SK-N-SH treated with all-trans-retinoic acid at 6 μM for 48 hours (cell line): Measurements from ENCODE around the gene ZNF433.

Source experiments
- ATAC-seq: fragments of 200-7000 bp; cut with Tn5 transposase; 3 replicates; pipeline ENCODE4 v1.9.1; 2020; ENCODE audit warnings: mild to moderate bottlenecking, moderate library complexity
- ARNTL ChIP-seq: fragments of 450-650 bp; formaldehyde crosslinking; IDR thresholded peaks from 2 replicates; pipeline ENCODE4 v1.5.0; 2020; ENCODE audit warnings: low read depth, mild to moderate bottlenecking, moderate library complexity, borderline replicate concordance
- BACH2 ChIP-seq: fragments of 250-450 bp; sonication (Bioruptor Pico); IDR thresholded peaks from 2 replicates; pipeline ENCODE4 v1.9.0; 2021; ENCODE audit warnings: mild to moderate bottlenecking, borderline replicate concordance
- CSDC2 ChIP-seq: fragments of 250-450 bp; sonication (Bioruptor Pico); IDR thresholded peaks from 2 replicates; pipeline ENCODE4 v1.5.0; 2020; ENCODE audit warnings: mild to moderate bottlenecking, moderate library complexity
- ESRRG ChIP-seq: fragments of 250-450 bp; sonication (Bioruptor Pico); IDR thresholded peaks from 2 replicates; pipeline ENCODE4 v1.6.1; 2021; ENCODE audit warnings: mild to moderate bottlenecking
- GLIS3 ChIP-seq: fragments of 250-450 bp; sonication (Bioruptor Pico); IDR thresholded peaks from 2 replicates; pipeline ENCODE4 v1.5.0; 2020; ENCODE audit warnings: mild to moderate bottlenecking, moderate library complexity
- ISL1 ChIP-seq: fragments of 250-450 bp; sonication (Bioruptor Pico); IDR thresholded peaks from 2 replicates; pipeline ENCODE4 v2.1.2; 2022; ENCODE audit warnings: mild to moderate bottlenecking, moderate library complexity
- OSR1 ChIP-seq: fragments of 250-450 bp; sonication (Bioruptor Pico); IDR thresholded peaks from 2 replicates; pipeline ENCODE4 v1.8.0; 2022; ENCODE audit warnings: moderate library complexity, mild to moderate bottlenecking, inconsistent platforms
- PATZ1 ChIP-seq: fragments of 250-450 bp; sonication (Bioruptor Pico); IDR thresholded peaks from 2 replicates; pipeline ENCODE4 v1.8.0; 2020; ENCODE audit warnings: mild to moderate bottlenecking, moderate library complexity, borderline replicate concordance
- RARB ChIP-seq: fragments of 250-450 bp; sonication (Bioruptor Pico); IDR thresholded peaks from 2 replicates; pipeline ENCODE4 v1.8.0; 2021; ENCODE audit warnings: mild to moderate bottlenecking, moderate library complexity
- TOX ChIP-seq: fragments of 250-450 bp; sonication (Bioruptor Pico); IDR thresholded peaks from 2 replicates; pipeline ENCODE4 v1.8.0; 2021; ENCODE audit warnings: mild to moderate bottlenecking, moderate library complexity, borderline replicate concordance
- ZC3H10 ChIP-seq: fragments of 250-450 bp; sonication (Bioruptor Pico); IDR thresholded peaks from 2 replicates; pipeline ENCODE4 v1.5.1; 2021; ENCODE audit warnings: mild to moderate bottlenecking, moderate library complexity
- ZFP3 ChIP-seq: fragments of 250-450 bp; sonication (Bioruptor Pico); IDR thresholded peaks from 2 replicates; pipeline ENCODE4 v1.5.0; 2020; ENCODE audit warnings: mild to moderate bottlenecking, moderate library complexity
- ZFP30 ChIP-seq: fragments of 450-650 bp; formaldehyde crosslinking; IDR thresholded peaks from 2 replicates; pipeline ENCODE4 v1.5.0; 2022; ENCODE audit warnings: mild to moderate bottlenecking, moderate library complexity
- ZNF565 ChIP-seq: fragments of 450-650 bp; formaldehyde crosslinking; conservative IDR thresholded peaks from 2 replicates; pipeline ENCODE4 v1.5.0; 2020; ENCODE audit warnings: low read depth, mild to moderate bottlenecking, moderate library complexity
- ZNF8 ChIP-seq: fragments of 450-650 bp; formaldehyde crosslinking; IDR thresholded peaks from 2 replicates; pipeline ENCODE4 v1.5.0; 2020; ENCODE audit warnings: mild to moderate bottlenecking, moderate library complexity
- TF ChIP-seq, protein P1 (sequence below): fragments of 250-450 bp; sonication (Bioruptor Pico); IDR thresholded peaks from 2 replicates; pipeline ENCODE4 v1.5.1; 2020; ENCODE audit warnings: low read depth, mild to moderate bottlenecking, moderate library complexity
- TF ChIP-seq, protein P2 (sequence below): fragments of 250-450 bp; sonication (Bioruptor Pico); IDR thresholded peaks from 2 replicates; pipeline ENCODE4 v1.5.0; 2020; ENCODE audit warnings: mild to moderate bottlenecking, moderate library complexity
- TF ChIP-seq, protein P3 (sequence below): fragments of 250-450 bp; sonication (Bioruptor Pico); IDR thresholded peaks from 2 replicates; pipeline ENCODE4 v1.8.0; 2021; ENCODE audit warnings: low read depth, mild to moderate bottlenecking, moderate library complexity, borderline replicate concordance

Gene ZNF433

GRCh38 chr19:11970174-11970573 is 65.3 kb downstream of the ZNF433 start:
- ATAC-seq = no peak
- no peak for TF ChIP-seq ZFP3 (CRISPR knock-in tag)
- no peak for TF ChIP-seq ARNTL (CRISPR knock-in tag)
- no peak for TF ChIP-seq BACH2 (CRISPR knock-in tag)
- TF ChIP-seq ZC3H10 (CRISPR knock-in tag) = no peak
- TF ChIP-seq ZNF8 (CRISPR knock-in tag) = no peak
- TF ChIP-seq ZNF565 (CRISPR knock-in tag) = no peak
- no peak for TF ChIP-seq RARB
- TF ChIP-seq, protein P1, sequence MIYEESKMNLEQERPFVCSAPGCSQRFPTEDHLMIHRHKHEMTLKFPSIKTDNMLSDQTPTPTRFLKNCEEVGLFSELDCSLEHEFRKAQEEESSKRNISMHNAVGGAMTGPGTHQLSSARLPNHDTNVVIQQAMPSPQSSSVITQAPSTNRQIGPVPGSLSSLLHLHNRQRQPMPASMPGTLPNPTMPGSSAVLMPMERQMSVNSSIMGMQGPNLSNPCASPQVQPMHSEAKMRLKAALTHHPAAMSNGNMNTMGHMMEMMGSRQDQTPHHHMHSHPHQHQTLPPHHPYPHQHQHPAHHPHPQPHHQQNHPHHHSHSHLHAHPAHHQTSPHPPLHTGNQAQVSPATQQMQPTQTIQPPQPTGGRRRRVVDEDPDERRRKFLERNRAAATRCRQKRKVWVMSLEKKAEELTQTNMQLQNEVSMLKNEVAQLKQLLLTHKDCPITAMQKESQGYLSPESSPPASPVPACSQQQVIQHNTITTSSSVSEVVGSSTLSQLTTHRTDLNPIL (CRISPR knock-in tag) = no peak
- no peak for TF ChIP-seq ISL1 (CRISPR knock-in tag)
- TF ChIP-seq OSR1 (CRISPR knock-in tag) = no peak
- no peak for TF ChIP-seq GLIS3 (CRISPR knock-in tag)
- TF ChIP-seq, protein P2, sequence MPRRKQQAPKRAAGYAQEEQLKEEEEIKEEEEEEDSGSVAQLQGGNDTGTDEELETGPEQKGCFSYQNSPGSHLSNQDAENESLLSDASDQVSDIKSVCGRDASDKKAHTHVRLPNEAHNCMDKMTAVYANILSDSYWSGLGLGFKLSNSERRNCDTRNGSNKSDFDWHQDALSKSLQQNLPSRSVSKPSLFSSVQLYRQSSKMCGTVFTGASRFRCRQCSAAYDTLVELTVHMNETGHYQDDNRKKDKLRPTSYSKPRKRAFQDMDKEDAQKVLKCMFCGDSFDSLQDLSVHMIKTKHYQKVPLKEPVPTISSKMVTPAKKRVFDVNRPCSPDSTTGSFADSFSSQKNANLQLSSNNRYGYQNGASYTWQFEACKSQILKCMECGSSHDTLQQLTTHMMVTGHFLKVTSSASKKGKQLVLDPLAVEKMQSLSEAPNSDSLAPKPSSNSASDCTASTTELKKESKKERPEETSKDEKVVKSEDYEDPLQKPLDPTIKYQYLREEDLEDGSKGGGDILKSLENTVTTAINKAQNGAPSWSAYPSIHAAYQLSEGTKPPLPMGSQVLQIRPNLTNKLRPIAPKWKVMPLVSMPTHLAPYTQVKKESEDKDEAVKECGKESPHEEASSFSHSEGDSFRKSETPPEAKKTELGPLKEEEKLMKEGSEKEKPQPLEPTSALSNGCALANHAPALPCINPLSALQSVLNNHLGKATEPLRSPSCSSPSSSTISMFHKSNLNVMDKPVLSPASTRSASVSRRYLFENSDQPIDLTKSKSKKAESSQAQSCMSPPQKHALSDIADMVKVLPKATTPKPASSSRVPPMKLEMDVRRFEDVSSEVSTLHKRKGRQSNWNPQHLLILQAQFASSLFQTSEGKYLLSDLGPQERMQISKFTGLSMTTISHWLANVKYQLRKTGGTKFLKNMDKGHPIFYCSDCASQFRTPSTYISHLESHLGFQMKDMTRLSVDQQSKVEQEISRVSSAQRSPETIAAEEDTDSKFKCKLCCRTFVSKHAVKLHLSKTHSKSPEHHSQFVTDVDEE (CRISPR knock-in tag) = no peak
- TF ChIP-seq, protein P3, sequence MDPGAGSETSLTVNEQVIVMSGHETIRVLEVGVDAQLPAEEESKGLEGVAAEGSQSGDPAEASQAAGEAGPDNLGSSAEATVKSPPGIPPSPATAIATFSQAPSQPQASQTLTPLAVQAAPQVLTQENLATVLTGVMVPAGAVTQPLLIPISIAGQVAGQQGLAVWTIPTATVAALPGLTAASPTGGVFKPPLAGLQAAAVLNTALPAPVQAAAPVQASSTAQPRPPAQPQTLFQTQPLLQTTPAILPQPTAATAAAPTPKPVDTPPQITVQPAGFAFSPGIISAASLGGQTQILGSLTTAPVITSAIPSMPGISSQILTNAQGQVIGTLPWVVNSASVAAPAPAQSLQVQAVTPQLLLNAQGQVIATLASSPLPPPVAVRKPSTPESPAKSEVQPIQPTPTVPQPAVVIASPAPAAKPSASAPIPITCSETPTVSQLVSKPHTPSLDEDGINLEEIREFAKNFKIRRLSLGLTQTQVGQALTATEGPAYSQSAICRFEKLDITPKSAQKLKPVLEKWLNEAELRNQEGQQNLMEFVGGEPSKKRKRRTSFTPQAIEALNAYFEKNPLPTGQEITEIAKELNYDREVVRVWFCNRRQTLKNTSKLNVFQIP (CRISPR knock-in tag) = no peak
- TF ChIP-seq CSDC2 = no peak
- no peak for TF ChIP-seq PATZ1 (CRISPR knock-in tag)
- TF ChIP-seq ESRRG (CRISPR knock-in tag) = no peak
- TF ChIP-seq ZFP30 (CRISPR knock-in tag) = no peak
- TF ChIP-seq TOX (CRISPR knock-in tag) = no peak

DNA sequence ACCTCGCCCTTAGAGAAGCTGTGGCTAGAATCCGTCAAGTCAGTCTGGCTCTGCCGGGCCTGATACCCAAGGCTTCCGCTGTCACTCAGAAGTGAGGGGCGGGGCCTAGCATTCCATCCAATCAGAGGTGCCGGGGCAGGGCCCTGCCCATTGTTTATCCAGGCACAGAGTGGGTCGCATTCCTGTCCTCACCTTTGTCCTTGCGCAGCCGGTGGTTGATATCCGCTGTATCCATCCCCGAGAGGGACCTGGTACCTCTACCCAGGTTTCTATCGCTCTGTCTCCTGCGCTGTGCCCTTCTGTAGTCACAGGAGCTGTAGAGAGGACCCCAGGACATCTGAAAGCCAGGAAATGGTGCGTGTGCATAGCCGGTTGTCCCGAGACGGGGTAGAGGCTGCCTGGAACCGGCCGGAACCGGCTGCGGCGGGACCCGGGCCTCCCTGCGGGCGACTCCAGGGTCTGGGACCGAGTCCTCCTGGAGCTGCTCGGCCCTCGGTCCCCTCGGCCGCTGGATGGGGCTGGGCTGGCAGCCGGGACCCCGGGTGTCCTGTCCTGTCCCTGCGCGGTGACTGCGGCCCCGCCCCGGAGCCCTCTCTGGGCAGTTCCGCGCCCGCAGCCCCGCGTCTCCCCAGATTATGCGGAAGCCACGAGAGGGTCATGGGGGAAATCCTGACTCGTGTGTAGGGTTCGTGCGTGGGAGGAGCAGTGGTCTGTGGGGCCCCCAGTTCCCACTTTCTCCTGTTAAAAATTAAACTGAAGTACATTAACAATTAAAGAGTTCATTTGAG is 70.4 kb downstream of the ZNF433 start, which contains the start of gene ZNF763:
Gene ZNF763, plus strand, starts transcription at position 183 of the 788 bp plus-strand sequence. Its CDS starts 169 bp downstream, at position 352.
- TF ChIP-seq ZFP30 (CRISPR knock-in tag) = no peak
- ATAC-seq = peak; percentile 96
